HEK293T (cell line): ENCODE measurements around the gene SPATA13.

Experiments used
- CTBP1 ChIP-seq: fragments of 450-650 bp; IDR thresholded peaks from 2 replicates; pipeline ENCODE4 v1.6.1; 2016; ENCODE audit warnings: borderline replicate concordance
- FOXM1 ChIP-seq: fragments of 450-650 bp; IDR thresholded peaks from 2 replicates; pipeline ENCODE4 v1.6.1; 2017; ENCODE audit warnings: mild to moderate bottlenecking, borderline replicate concordance
- HDGF ChIP-seq: fragments of 450-650 bp; IDR thresholded peaks from 2 replicates; pipeline ENCODE4 v1.6.1; 2017; ENCODE audit warnings: antibody characterized with exemption, borderline replicate concordance
- L3MBTL2 ChIP-seq: fragments of 450-650 bp; conservative IDR thresholded peaks from 2 replicates; pipeline ENCODE4 v1.6.1; 2016; ENCODE audit warnings: mild to moderate bottlenecking
- SP1 ChIP-seq: fragments of 450-650 bp; IDR thresholded peaks from 2 replicates; pipeline ENCODE4 v1.6.1; 2017
- SUZ12 ChIP-seq: fragments of 450-650 bp; IDR thresholded peaks from 2 replicates; pipeline ENCODE4 v1.6.1; 2016; ENCODE audit warnings: mild to moderate bottlenecking

- no peak for TF ChIP-seq CTBP1
- no peak for TF ChIP-seq SUZ12
- no peak for TF ChIP-seq L3MBTL2
- TF ChIP-seq FOXM1, result no peak
- TF ChIP-seq HDGF, result no peak
- TF ChIP-seq SP1, result no peak
Observed at GRCh38 chr13:24133021-24133795, 27.3 kb upstream of the SPATA13 start.
